COLO668 (cell line): Measurements from ENCODE around the gene ABL1.
"Not testable (repeated sequence)": the region's sequence is repeated elsewhere in the genome, so short reads cannot be mapped to it uniquely, and the experiment has no call there.

Source experiments
- DNase-seq: peaks from one replicate; lab custom pipeline; 2025; ENCODE audit not compliant: unreplicated experiment; lab: John Stamatoyannopoulos, UW

Gene ABL1

GRCh38 chr9:130847306-130848217 is 12.5 kb downstream of the ABL1 start:
- no peak for DNase-seq

DNA sequence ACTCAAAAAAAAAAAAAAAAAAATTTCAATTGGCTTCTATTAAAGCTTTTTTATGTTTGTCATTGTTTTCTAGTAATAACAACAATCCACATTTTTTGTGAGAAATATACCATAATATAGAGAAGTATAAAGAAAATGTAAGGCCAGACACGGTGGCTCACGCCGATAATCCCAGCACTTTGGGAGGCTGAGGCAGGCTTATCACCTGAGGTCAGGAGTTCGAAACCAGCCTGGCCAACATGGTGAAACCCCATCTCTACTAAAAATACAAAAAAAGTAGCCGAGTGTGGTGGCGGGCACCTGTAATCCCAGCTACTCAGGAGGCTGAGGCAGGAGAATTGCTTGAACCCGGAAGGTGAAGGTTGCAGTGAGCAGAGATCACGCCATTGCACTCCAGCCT is 13.5 kb downstream of the ABL1 start:
- not testable (repeated sequence) for DNase-seq

DNA sequence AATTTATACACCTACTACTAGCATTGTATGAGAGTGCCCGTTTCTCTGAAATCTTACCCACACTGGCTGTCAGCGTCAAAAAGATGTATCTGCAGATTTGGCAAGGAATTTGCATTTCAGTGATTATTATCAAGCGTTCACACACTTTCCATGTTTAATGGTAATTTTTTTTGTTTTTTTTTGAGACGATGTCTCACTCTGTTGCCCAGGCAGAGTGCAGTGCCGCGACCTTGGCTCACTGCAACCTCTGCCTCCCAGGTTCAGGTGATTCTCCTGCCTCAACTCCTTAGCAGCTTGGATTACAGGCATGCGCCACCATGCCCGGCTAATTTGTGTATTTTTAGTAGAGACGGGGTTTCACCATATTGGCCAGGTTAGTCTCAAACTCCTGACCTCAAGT is 14.3 kb downstream of the ABL1 start:
- DNase-seq = no peak

DNA sequence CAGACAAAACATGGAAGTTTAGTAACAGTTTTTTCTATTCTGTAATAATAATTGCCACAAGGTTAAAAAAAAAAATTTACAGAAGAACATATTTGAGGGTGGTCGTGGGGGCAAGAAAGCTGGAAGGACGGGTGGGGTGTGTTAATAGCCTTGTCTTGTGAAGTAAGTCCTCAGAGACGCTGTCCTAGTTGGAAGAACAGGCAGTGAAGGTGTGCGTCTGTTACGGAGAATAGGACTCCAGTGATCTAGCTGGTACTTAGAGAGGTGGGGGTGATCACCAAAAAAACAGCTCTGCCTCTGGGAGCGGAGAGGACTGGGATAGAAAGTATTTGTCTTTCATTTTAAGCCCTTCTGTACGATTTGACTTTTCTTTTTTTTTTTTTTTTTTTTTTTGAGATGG is 17.7 kb downstream of the ABL1 start:
- DNase-seq = no peak

DNA sequence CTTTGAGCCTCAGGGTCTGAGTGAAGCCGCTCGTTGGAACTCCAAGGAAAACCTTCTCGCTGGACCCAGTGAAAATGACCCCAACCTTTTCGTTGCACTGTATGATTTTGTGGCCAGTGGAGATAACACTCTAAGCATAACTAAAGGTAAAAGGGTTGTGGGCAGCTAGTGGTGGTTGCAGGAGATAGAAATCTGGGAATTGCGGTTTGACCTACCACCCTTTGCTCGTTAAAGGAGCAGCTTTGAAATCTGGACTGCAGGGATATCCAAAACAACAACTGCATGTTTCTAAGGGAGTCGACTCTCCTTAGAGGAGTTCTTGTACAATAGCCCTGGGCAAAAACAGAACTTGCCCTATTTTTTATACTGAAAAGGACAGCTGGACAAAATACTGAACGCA is 19.0 kb downstream of the ABL1 start:
- DNase-seq = no peak

DNA sequence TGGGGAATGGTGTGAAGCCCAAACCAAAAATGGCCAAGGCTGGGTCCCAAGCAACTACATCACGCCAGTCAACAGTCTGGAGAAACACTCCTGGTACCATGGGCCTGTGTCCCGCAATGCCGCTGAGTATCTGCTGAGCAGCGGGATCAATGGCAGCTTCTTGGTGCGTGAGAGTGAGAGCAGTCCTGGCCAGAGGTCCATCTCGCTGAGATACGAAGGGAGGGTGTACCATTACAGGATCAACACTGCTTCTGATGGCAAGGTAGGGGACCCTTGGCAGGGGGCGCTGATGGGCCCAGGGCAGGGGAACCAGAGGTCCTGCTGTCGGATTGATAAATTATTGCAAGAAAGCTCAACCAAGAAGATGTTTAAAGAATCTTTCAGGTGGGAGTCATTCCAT is 19.8 kb downstream of the ABL1 start:
- DNase-seq = no peak

- no peak for DNase-seq
These were observed 21.4 kb downstream of the ABL1 start for GRCh38 chr9:130856474-130856873.

GRCh38 chr9:130857864-130858738 is 23.0 kb downstream of the ABL1 start:
- DNase-seq = no peak

GRCh38 chr9:130858739-130859705 is 24.0 kb downstream of the ABL1 start:
- DNase-seq = no peak

GRCh38 chr9:130860458-130861316 is 25.6 kb downstream of the ABL1 start:
- DNase-seq = no peak

GRCh38 chr9:130861372-130862180 is 26.5 kb downstream of the ABL1 start:
- DNase-seq = no peak

GRCh38 chr9:130862217-130862616 is 27.2 kb downstream of the ABL1 start:
- no peak for DNase-seq

DNA sequence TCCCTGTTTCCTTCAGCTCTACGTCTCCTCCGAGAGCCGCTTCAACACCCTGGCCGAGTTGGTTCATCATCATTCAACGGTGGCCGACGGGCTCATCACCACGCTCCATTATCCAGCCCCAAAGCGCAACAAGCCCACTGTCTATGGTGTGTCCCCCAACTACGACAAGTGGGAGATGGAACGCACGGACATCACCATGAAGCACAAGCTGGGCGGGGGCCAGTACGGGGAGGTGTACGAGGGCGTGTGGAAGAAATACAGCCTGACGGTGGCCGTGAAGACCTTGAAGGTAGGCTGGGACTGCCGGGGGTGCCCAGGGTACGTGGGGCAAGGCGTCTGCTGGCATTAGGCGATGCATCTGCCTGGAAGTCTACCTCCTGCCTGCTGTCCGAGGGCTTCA is 27.7 kb downstream of the ABL1 start:
- DNase-seq = no peak

GRCh38 chr9:130864541-130864940 is 29.5 kb downstream of the ABL1 start:
- DNase-seq = no peak

GRCh38 chr9:130865921-130866320 is 30.9 kb downstream of the ABL1 start:
- DNase-seq = no peak

DNA sequence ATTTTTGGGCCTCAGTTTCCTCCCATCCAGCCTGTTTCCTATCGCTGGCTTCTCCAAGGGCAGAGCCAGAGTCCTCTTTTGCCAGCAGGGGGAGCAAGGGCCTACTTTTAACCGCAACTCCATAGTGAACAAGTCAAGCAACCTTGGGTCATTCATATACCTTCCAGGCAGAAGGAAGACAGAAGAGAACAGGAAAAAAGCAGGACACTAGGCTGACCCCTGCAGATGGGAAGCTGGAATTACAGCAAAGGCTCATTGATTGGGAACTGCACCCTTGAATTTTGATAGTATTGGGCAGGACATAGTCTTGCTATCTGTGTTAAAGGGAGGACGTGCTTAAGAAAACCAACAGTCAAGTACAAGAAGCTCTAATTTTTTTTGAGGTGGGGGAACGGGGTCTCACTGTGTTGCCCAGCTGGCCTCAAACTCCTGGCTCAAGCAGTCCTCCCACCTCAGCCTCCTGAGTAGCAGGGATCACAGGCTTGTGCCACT is 31.5 kb downstream of the ABL1 start:
- DNase-seq = peak; percentile 70

- no peak for DNase-seq
These were observed 32.5 kb downstream of the ABL1 start for GRCh38 chr9:130867556-130867955.

DNA sequence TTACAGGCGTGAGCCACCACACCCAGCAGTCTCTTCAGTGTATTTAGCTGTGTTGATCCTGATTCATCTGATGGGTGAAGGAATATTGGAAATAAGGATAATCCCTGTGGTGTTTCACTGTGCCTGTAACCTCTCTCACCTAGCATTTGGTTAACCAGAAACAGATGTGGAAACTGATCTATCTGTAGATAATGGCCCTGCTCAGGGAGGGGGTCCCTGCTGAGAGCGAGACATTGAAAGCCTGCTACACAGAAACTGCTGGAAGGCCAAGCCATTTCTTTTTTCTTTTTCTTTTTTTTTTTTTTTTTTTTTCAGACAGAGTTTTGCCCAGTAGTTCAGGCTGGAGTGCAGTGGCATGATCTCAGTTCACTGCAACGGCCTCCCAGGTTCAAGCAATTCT is 33.2 kb downstream of the ABL1 start:
- no peak for DNase-seq

DNA sequence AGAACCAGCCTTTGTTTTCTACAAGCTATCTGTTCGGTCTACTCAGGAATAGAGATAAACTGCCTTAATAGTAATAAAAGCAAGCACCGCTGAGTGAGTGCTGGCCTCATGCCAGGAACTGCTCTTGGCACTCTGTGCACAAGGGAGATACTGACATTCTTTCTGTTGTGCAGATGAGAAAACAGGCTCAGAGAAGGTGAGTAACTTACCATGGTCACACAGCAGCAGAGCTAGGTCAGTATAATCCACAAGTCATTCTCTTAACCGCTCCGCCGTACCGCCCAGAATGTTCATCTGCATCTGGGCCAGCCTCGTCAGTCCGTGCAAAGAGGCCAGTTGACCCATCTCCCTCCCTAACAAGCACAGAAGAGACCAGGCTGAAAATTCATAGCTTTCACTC is 34.2 kb downstream of the ABL1 start:
- peak; percentile 7 for DNase-seq
